SKM-1 treated with dmso at 0.1 percent for 144 hours (cell line): ENCODE measurements around the gene UBE2QL1.

Source experiments
- DNase-seq: peaks from one replicate; lab custom pipeline; 2025; ENCODE audit not compliant: unreplicated experiment; lab: John Stamatoyannopoulos, UW

Gene UBE2QL1

DNA sequence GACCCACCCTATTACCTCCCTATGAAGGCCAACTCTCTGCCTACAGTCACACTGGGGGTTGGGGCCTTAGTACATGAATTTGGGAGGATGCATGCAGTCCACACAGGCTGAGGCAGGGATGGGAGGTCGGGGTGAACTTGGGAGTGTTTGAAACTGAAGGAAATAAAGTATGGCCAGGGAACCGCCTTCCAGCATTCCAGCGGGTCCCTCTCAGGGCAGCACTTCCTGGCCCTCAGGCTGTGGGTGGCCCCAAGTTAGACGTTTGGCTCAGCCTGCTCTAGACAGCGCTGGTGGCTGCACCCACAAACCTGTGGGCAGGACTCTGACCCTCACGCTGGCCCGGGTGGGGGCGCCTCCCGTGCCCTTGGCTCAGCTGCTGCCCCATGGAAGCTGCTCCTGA, 74.3 kb downstream of the UBE2QL1 start:
- DNase-seq, result no peak

DNA sequence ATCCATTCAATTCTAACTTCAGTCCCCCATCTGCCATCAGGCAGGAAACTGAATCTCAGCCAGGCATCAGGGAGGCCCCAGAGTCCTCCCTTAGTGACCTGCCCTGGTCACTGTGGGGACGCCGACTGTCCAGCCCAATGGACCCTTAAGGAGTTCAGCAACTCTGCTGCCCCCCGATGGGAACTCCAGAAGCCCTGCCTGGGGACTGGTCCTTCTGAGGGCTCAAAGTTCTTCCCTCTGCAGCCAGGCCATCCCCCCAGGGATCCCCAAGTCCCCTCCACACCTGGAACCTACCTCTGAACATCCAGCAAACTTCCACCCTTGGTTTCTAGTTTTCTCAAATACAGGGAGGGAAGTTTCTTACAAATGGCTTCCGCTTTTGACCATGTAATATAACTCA, 76.8 kb downstream of the UBE2QL1 start:
- DNase-seq, result no peak

DNA sequence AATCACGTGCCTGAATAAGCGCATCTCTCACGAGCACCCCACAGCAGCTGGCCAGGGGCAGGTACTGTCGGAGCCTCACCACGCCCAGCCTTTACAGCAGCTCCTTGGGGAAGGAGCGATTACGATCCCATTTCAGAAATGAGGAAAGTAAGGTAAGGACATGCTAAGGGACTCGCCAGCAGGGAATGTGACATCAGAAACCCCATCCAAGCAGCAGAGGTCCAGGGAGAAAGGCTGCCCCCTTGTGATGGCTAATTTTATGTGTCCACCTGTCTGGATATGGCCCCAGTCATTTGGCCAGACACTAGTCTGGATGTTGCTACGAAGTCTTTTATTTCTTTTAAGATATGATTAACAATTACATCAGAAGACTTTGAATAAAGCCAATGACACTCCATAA, 77.3 kb downstream of the UBE2QL1 start:
- no peak for DNase-seq

DNA sequence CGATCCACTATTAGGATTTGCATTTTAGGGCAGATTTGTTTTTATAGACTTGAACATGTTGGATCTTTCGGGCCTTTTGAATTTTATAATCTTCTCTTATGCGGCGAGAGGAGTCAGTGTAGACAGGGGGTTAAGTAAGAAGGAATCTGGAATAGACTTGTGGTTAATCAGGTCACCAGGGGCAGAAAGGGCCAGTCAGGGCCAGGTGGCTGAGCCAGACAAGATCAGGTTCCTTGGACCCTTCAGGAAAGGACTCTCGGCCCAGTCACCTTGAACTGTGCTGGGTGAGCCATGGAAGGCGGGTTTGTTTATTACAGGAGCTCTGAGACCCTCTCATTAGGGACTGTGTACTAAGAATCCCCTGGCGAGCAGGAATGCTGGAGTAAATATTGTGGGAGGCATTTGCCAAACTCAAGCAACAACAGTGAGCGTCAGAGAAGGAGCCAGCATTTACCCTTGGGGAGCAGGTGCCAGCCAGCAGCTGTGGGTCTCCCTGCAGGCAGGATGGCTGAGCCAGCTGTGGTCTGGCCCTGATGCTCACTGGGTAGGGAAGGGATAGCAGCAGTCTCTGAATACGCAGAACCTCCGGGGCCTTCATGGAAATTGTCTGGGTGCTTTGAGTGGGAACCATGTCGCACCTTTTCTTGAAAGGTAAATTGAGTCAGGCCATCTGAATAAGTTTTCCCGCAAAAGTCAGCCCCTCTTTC, 79.2 kb downstream of the UBE2QL1 start:
- DNase-seq, result no peak

DNA sequence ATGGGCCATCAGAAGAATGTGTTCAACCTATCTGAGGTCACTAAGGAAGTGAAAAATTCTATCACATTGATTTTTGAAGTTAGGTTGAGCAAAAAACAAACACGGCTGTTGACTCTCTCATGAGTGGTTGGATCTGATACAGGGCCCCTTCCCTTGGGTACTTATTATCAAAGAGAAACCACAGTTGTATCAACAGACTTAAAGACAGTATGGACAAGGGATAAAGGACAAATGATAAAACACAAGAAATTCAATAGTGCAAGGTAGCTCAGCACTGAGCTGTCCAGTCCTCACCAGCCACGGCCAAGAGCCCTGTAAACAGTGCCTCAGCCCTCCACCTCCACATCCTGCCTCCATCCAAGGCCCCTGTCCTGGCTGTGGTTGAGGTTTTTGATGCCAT, 86.9 kb downstream of the UBE2QL1 start:
- DNase-seq, result no peak

DNA sequence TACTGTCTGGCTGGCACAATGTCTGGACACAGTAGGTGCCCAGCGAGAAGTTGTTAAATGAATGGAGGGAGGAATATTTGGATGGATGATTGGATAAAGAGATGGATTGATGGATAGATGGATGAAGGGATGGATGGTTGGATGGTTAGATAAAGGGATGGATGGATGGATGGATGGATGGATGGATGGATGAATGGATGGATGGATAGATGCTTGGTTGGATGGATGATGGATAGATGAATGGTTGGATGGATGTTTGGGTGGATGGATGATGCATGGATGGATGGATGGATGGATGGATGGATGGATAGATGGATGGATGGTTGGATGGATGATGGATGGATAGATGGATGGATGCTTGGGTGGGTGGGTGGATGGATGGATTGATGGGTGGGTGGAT, 90.4 kb downstream of the UBE2QL1 start:
- no peak for DNase-seq

DNA sequence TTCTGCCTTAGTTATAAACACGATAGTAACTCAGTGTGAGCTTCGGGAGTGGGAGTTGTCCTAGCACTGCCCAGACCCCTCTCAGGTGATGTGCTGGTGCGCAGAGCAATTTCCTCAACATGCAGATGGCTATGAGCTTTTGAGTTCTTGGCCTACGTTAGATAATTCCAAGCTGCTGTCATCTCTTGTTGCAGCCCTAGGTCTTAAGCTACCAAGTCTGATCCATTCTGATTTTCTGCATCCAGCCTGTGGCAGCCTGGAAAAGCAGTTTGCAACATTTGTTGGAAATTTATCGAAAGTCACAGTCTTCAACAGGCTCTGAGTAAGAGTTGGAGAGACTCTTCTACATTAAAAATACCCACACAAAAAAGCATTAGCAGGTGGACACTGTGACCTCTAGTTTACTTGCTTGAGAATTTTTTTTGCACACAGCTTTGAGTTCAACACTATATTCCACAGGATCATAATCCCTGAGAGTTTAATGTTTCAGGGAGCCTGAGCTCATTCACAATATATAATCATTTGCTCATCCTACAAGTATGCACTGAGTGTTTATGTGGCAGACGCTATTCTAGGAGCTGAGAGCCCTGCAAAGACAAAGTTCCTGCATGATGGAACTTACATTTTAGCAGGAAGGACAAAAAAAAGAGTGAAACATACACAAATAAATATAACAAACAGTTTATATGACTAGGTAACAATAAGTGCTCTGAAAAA, 91.6 kb downstream of the UBE2QL1 start:
- no peak for DNase-seq

DNA sequence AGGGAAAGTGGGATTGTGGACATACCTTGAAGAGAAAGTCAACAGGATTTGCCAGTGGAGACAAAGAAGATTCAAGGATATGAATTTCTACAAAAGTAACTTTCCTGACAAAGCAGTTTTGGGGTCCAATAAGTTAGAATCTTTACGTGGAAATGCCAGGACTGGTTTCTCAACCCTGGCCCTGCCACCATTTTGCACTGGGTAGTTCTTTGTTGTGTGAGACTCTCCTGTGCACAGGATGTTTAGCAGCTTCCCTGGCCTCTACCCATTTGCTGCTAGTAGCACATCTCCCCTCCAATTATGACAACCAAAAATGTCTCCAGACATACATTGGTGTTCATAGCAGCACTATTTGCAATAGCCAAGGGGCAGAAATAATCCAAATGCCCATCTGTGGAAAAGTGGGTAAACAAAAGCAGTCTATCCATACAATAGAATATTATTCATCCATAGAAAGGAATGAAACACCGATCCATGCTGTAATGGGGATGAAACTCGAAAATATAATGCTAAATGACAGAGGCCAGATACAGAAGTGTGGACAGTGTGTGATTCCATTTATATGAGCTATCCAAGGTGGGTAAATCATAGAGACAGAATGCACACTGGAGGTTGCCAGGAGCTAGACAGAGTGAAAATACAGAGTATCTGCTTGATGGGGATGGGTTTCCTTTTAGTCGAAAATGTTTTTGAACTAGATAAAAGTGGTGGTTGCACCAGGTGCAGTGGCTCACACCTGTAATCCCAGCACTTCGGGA, 92.8 kb downstream of the UBE2QL1 start:
- DNase-seq, result no peak

DNA sequence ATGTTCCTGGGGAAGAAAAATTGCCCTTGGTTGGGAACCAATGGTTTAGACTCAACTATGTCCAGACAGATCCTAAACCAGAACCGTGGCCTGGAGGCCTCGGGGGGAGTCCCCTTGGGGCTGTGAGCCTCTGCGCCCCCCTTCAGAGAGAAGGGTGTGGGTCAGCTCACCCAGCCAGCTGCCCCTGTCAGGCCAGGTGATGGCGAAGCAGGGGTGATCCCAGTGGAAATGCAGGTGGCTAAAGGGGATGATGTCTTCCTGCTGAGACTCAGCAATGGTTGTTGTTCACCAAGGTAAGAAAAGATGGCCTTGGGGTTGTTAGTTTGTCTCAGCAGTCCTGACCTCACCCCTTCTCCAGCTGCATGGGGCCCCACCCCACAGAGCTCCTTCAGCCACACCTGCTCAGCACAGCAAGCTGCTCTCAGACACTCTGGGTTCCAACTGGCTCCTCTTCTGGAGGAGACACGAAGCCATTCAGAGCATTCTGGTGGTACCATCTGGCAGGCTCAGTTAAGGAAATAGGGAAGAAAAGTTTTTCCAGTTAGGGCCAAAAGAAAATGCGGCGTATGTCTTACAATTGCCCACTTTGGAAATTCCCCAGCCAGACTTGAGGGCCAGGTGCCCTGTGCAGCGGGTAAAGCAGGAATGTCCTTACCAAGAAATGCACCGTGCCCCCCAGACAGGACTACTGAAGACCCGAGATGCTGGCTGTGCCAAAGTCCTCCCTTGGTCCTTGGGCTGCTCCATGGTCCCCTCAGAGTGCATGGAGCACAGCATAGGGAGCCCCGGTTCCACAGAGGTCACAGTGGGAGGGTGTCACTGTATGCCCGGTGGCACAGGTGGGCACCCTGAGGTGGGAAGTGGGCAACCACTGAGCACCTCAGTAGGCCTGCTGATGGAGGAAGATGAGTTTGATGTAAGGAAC, 94.0 kb downstream of the UBE2QL1 start:
- DNase-seq, result no peak

DNA sequence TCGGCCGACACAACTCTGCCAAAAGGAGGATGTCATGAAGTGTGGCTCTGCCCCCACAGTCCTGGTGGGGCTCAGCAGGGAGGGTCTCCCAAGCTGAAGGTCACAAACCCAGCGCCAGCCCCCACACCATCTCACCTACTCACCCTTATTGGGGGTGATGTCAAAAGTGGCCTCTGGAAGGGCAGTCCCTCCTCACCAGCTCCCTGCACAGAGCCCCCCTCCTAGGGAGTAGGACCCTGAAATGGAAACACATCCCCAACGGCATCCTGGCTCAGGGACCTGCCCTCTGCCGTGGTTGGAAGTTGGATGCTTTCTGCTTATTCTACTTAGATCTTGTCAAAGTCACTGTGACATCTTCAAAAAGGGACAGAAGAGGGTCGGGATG, 94.7 kb downstream of the UBE2QL1 start:
- no peak for DNase-seq

DNA sequence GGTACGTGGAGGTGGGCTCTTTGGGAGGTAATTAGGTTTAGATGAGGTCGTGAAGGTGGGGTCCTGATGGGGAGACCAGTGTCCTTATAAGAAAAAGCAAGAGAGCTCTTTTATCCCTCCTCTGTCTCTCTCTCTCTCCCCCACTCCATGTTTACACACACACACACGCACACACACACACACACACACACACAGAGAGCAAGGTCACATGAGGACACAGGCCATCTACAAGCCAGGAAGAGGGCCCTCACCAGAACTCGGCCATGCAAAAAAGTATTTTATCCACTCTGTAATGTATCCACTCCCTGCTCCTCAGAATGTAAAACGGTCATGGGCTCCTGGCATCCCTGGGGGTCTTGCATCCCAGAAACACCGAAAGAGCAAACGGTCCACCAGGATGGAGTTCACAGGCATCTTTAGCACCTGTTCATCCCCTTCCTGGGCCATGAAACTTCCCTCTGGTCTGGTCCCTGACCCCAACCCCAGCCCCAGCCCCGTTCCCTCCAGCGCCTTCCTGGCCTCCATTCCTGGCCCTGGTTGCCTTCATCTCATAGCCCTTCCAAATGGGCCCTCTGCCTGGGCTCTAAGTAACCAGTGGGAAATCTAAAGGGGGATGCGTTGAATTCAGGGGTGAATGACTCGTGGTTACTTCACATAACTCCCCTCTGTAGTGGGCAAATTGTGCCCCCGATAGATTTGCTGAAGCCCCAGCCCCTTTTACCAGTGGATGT, 95.3 kb downstream of the UBE2QL1 start:
- no peak for DNase-seq
